OCI-LY3 (cell line): ENCODE results near the gene TYW1.

Source experiments
- EZH2phosphoT487 ChIP-seq: fragments of 200-600 bp; shearing (Covaris generic); IDR thresholded peaks from 2 replicates; pipeline ENCODE4 v1.6.1; 2018; ENCODE audit warnings: antibody characterized with exemption, mixed run types, low read depth
- TF ChIP-seq, protein P1 (sequence below): fragments of 200-600, 300-600 bp; sonication (generic); IDR thresholded peaks from 2 replicates; pipeline ENCODE4 v1.5.1; 2014; ENCODE audit warnings: antibody characterized with exemption, low read length, low read depth

- TF ChIP-seq, protein P1, sequence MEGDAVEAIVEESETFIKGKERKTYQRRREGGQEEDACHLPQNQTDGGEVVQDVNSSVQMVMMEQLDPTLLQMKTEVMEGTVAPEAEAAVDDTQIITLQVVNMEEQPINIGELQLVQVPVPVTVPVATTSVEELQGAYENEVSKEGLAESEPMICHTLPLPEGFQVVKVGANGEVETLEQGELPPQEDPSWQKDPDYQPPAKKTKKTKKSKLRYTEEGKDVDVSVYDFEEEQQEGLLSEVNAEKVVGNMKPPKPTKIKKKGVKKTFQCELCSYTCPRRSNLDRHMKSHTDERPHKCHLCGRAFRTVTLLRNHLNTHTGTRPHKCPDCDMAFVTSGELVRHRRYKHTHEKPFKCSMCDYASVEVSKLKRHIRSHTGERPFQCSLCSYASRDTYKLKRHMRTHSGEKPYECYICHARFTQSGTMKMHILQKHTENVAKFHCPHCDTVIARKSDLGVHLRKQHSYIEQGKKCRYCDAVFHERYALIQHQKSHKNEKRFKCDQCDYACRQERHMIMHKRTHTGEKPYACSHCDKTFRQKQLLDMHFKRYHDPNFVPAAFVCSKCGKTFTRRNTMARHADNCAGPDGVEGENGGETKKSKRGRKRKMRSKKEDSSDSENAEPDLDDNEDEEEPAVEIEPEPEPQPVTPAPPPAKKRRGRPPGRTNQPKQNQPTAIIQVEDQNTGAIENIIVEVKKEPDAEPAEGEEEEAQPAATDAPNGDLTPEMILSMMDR = no peak
- no peak for TF ChIP-seq EZH2phosphoT487
These were observed 271.3 kb downstream of the TYW1 start for GRCh38 chr7:67267914-67268313.
